HG02938 (cell line): ENCODE data around the gene HPCAL1.

Experiments
- ATAC-seq: cut with Tn5 transposase; IDR thresholded peaks from one replicate; pipeline ENCODE4 v1.9.1; 2021; ENCODE audit warnings: mild to moderate bottlenecking, moderate library complexity; ENCODE audit not compliant: unreplicated experiment

HPCAL1 gene

DNA sequence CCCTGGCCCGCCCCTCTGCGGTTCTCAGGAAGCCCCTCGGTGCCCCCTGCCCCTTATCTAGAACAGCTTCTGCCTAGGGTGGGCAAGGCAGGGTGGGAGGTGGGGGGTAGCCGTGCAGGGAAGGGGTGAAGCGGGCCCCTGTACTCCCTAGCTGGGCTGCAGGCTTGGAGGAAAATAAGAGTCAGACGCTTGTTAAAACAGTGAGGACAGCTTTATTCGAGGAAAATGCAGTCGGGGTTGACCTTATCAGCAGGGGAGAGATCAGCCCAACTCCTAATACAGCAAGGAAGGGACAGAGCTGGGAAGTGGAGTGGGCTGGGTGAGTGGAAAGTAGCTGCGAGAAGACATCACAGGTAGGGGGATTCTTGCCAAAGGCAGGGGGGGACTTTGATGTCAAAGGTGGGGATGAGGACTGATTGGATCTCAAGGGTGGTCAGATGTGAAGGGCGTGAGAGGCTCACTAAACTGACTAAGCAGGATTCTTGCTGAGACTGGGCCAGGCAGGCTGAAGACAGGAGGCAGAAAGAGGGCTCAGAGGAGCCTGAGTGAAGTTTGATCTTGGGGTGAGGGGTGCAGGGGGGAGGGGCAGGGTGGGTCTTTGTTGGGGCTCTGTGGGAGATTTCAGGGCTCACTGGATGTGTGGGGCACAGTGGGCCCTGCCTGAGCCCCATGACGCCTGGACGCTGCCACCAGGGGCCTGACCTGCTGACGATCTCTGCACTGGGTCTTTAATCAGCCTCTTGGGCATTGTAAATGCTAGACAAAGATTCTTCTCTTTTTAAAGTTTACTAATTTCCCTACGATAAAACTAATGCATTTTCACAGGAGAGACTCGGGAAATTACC, 29.9 kb downstream of the HPCAL1 start:
- no peak for ATAC-seq

DNA sequence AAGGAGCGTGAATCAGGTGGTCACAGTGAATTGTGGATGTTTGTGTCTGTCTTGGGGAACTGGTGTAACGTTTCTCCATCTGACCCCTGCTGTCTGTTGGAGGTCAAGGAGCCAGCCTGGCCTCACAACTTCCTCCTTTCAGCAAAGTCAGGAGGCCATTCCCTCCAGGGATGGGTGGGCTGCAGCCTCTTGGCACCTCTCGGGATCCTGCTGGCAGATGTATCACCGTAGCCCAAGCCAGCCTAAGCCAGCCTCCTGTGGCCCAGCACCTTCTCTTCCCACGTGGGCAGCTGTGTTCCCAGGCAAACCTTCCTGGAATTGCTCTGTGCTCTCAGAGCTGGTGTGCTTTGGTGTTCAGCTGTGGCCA, 30.5 kb downstream of the HPCAL1 start:
- ATAC-seq = no peak

DNA sequence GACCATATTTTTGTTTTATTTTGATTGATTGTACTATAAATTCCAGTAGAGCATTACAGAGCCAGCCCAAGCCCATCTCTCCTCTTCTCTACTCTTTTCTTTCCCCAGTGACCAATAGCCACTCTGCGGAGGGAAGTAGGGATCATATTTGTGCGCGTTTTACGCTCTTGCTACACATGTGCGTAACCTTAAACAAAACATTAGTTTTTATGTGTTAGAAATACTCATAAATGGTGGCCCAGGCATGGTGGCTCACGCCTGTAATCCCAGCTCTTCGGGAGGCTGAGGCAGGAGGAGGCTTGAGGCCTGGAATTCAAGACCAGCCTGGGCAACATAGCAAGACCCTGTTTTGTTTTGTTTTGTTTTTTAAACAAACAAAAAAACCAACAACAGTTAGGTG, 31.3 kb downstream of the HPCAL1 start:
- ATAC-seq = no peak

DNA sequence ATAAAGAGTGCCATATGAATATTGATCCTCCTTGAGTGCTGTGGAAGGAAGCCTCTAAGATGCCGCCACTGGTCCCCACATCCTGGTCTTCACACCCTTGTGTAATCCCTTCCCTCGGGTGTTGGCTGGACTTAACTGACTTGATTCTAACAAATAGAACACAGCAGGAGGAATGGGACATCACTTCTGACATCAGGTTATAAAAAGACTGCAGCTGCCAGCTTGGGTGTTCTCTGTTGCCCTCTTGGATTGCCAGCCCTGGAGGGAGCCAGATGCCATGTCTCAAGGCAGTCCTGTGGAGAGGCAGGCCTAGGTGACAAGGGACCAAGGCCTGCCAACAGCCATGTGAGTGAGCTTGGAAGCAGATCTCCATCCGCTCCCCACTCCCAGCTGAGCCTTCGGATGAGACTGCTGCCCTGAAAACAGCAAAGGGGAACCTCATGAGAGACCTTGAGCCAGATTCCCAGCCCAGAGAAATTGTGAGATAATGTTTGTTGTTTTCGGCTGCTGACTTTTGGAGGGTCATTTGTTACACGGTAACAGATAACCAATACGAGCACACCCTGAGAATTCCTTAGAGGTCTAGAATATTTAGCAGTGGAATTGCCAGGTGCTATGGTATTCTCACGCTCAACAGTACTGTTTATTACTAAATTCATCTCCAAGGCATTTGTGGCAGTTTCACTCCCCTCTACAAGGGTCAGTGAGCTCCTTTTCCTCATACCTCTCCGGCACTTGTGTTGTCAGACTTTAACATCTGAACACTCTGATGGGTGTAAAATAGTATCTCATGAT, 32.5 kb downstream of the HPCAL1 start:
- ATAC-seq = no peak

DNA sequence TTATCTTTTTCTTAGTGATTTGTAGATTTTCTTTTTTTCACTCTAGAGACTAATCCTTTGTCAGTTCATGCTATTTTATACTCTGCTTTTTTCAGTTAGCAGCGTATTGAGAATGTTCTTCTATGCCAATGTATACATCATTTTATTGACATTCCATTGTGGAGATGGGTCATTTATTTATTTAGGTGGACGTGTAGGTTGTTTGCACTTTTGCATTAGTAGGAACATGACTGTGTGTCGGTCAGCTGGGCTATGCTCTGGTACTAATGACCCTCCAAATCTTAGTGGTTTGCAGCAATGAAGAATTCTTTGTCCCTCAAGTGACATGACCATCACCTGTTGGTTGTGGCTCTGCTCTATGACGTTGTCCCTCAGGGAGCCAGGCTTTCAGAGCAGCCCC, 33.6 kb downstream of the HPCAL1 start:
- no peak for ATAC-seq

DNA sequence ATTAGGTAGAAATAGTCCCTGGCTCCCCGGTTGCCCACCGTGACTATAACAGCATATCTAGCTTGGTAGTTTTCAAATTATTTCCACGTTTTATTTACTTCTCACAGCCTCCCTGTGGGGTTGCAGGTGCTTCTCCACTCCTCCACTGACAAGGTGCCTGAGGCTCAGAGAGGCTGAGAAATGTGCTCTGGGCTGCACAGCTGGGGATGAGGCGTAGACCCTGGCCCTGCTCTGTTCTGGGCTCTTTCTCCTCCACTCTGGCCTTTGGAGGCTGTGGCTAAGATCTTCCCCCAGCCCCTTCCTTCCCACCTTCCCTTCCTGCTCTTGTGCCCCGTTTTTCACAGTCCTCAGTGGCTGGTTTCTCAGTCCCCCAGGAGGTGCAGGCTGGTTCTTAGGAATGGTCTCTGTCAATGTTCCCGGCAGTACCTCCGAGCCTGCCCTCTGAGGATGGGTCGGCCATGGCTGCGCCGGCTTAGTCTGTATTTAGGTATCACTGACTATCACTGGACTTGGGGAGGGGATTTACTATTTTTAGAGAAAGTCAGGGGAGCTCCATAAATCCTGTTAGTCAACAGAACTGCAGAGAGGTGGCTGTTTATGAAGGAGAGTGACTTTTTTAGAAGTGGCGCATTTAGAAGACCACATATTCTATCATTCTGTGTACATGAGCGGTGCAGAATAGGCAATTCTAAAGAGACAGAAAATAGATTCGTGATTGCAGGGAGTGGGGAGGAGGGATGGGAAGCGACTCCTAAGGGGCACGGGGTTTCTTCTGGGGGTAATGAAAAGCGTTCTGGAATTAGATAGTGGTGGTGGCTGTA, 35.0 kb downstream of the HPCAL1 start:
- ATAC-seq = no peak

DNA sequence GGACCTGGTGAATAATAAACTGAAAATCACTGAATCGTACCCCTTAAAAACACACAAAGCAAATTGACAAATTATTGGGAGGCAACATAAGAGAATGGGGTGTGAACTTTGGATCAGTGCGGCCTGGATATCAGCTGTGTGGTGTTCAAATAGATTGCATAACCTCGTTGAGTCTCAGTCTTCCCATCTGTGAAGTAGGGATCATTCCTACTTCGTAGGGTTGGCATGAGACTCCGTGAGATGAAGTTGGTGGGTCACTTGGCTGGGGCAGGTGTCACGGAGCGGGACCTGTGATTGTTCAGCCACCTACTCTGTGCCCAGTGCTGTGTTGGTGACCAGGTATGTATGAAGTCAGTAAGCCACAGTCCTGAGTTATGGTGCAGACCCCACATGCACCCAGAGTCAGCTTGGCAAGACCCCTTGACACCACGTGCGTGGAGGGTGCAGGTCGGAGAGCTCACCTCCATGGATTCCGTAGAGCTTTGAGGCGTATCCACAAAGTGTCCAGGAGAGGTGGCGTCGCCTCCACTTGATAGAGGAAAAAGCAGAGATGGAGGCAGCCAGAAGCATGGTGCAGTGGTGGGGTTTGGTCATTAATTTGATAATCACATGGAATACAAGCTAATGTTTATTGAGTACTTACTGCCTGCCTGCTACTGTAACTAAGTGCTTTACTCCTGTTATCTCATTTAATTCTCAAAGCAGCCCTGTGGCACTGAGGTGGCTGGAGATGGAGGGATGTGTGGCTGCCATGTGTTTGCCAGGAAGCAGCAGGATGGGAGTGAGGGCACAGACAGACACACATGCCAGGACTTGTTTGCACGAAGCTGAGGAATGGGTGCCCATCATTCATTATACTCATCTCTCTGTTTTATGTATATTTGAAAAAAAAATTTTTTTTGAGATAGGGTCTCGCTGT, 35.8 kb downstream of the HPCAL1 start:
- ATAC-seq = no peak

DNA sequence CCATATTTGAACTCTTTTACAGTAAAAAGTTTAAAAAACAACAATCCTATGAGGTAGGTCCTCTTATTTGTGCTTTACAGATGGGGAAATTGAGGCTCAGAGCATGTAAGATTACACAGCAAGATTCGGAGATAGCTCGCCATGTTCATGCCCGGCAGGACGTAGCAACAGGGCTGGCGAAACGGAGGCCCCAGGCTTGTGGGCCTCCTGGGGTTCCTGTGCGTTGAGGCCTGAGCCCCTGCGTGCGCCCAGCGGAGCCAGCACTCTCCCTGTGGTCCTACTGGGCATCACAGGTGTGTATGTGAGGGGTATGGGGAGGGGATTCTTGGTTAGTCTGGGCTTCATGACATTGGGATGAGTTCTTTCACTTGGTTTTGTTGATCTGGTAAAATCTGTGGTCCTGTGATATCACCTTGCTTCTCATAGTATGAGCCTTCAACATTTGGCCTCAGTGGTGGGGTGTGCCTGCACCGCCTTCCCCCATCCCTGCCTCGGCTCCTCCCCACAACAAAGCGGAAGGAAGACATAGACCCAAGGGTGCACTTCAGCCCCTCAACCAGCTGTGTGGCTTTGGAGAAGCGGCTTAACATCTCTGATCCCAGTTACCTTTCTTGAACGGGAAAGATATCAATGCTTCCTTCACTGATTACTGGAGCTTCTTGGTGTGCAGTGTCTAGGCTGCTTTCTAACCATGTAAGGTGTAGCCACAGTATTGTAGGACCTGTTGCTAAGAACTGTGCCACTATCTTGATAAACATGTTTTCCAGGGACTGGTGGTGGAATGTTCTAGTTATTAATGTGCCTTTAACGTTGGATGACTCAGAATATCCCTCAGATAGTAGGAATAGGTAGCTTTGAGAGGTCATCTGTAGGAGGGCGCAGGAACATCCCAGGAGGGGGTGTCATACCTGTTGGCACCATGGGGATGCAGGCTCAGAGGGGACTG, 37.2 kb downstream of the HPCAL1 start:
- no peak for ATAC-seq

DNA sequence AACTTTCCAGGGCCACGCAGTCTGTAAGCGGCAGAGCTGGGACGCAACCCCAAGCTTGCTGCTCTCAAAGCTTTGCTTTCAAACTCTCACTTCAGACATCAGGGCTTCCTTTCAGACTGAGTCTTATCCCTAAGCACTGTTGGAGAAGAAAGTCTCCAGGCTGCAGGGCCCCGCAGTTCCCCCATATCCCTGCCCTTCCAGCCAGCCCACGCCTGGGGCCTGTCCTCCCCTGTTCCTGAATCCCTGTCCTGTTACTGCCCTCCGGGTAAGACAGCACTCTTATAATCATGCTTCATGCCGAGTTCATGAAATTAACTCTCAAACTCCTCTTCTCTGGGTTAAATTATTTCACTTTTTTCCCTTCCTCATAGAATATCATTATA, 37.9 kb downstream of the HPCAL1 start:
- no peak for ATAC-seq

DNA sequence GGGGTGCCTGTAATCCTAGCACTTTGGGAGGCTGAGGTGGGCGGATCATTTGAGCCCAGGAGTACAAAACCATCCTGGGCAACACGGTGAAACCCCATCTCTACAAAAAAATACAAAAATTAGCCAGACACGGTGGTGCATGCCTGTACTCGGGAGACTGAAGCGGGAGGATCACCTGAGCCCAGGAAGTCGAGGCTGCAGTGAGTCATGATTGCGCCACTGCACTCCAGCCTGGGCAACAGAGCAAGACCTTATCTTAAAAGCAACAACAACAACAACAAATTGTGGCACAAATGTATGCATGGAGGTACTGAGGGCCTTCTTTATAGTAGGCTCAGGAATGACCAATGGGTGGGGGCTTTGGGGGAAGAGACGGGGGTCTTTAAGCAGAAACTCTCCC, 38.5 kb downstream of the HPCAL1 start:
- ATAC-seq = no peak

DNA sequence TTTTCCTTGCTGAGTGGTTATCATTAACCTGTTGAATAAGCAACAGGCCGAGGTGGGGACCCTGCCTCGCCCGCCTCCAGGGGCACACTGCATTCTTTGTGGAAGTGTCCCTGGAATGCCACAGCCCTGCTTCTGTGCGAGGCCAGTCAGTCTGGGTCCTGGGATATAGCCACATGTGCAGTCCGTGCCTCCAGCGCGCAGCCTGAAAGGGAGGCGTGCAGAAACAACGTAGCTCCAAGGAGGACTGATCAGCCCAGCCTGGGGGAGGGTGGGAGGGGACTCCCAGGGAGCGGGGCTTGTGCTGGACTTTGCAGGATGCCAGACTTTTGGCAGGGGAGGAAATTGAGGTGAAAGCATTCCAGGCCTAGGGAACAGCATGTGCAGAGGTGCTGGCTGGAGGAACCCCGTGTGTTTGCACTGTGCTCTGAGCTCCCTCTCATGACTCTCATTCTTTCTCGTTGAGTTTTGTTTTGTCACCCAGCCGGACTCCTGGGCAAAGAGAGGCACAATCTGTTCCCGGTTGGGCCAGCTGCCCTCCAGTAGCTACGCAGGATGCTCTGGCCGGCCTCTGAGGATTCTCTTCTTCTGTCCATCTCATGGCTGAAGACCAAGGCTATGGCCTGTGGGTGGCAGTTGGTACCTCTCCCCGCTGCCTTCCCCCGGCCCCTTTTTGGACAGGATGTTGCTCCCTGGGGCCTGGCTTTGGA, 39.7 kb downstream of the HPCAL1 start:
- ATAC-seq = no peak

DNA sequence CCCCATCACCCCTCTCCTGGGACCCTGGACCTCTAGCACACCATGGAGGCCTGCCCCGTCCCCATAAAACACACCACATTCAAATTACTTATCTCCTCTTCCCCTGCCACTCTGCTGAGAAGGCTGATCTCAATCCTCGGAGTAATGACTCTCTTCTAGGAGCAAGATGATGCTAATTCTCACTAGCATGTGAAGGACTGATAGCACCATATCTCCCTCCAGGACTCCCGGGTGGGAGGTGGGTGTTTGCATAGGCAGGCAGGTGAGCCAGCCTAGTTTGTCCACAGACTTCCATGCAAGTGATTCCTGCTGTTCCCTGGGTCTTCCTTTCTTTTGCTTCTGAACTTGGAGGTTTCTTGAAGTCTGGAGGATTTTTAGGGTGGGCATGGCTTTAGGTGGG, 40.5 kb downstream of the HPCAL1 start:
- ATAC-seq = no peak

DNA sequence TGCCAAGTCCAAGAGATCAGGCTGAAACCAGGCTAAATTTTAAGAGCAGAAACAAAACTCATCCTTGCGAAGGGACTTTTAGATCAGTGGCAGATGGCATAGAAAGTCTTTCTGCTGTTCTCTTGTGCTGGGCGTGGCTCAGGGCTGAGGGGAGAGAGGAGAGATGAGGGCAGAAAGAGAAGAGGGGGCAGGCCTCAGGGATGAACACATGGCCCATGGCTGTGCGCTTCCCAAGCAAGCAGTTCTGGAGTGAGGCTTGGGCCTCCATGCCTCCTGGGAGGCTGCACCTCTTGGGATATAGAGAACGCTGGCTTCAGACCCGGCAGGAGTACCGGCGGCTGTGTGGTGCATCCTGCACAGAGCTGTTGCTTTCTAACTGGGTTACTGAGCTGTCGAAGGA, 41.0 kb downstream of the HPCAL1 start:
- ATAC-seq = no peak

DNA sequence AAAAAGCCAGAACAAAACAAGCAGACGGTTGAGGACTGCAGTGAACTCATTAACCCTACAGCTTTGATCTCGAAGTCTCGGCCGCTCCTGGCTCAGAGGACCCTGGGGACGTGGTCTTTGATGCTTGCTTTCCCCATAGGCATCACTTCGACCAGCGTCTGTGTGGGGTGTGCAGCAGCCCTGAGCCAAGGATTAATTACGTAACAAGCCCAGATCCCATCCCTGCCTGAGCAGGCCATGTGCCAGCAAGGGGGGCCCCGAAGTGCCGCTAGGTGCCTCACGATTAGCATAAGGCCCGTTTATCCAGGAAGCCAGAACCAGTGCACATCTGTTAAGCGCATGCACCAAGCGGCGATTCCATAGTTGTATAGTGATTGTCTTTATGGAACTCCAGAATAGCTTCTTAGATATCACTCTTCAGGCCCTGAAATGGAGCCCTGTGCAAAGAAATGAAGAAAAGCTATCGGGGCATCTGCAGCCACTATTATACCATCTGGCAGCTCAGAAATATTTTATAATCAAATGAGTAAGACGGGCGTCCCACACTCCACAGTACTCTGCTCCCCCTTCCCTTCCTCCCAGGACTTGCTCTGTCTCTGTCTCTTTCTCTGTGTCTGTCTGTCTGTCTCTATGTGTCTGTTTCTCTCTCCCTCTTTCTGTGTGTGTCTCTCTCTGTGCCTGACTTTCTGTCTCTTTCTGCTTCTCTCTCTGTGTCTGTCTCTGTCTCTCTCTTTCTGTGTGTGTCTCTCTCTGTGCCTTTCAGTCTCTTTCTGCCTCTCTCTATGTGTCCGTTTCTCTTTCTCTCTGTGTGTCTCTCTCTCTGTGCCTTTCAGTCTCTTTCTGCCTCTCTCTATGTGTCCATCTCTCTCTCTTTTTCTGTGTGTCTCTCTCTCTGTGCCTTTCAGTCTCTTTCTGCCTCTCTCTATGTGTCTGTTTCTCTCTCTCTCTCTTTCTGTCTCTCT, 41.7 kb downstream of the HPCAL1 start:
- ATAC-seq = no peak

DNA sequence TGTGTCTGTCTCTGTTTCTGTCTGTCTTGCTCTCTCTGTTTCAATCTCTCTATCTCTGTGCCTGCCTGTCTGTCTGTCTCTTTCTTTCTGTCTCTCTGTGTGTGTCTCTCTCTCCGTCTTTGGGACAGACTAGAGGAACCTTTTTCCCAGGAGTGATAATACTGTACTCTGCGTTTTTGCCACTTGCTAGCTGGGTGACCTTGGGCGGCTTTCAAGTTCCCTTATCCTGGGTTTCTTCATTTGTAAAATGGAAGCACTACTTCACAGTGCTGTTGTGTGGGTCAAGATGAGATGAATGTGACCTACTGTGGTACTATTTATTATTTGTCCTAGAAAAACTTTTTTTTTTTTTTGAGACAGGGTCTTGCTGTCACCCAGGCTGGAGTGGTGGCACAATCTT, 42.4 kb downstream of the HPCAL1 start:
- no peak for ATAC-seq

DNA sequence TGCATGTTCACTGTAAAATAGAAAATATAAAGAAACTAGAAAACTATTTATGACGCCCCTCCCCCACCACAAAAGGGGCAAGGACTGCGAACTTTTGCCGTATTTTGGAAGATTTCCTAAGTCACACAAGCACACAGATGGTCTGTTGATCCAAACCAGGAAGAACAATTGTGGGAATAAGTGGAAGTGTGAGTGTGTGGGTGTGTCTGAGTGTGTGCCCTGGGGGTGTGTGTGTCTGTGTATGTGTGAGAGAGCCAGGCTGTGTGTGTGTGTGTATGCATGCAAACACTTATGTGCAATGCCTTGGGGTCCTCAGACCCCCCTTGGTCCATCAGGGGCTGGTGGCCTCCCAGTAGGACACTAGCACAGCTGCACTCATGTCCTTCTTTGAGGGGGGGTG, 43.1 kb downstream of the HPCAL1 start:
- ATAC-seq = no peak

DNA sequence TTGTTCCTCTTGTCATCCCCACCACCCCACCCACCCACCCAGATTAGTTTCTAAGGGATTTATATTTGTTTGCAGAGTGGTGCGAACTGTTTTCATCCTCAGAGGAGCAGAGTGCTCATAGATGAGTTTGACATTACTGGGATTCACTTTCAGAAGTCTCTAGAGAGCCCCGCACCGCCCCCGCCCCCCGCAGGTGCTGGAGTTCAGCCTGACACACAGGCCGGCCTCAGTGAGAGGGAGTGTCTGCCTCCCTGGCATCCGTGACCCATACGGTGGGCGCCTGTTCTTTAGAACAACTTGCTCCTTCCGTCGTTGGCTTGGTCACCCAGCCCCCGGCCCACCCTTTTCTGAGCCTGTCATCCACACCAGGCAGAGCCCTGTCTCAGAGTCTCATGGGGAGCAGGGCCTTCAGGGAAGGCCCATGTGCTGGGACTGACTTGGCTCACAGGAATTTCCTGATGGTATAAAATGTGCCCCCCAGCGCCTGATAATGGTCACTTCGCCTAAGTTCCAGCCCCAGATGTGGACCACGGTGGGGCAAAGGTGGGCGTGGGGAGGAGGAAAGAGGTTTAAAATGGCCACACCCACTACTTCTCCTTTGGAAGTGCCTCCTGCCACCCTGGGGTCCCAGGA, 44.3 kb downstream of the HPCAL1 start:
- ATAC-seq = no peak
